Type B pancreatic cell (in vitro differentiated cells): Measurements from ENCODE around the gene RBMS3. TPM values are rescaled to one million over a fixed set of nuclear protein-coding genes. Genes with fewer than 3 reads are reported as not detected.

ENCODE experiments used
- DNase-seq: peaks from one replicate; pipeline ENCODE4 v3.0.0; 2021; ENCODE audit warnings: mixed read lengths; ENCODE audit not compliant: unreplicated experiment; ENCODE audit errors: extremely low spot score
- H3K27ac Mint-ChIP-seq: 2 replicates; pipeline ENCODE4 v1.8.0; 2021; ENCODE audit warnings: mild to moderate bottlenecking, mixed read lengths
- H3K27me3 Mint-ChIP-seq: 2 replicates; pipeline ENCODE4 v1.8.0; 2021; ENCODE audit warnings: mixed read lengths
- H3K36me3 Mint-ChIP-seq: 2 replicates; pipeline ENCODE4 v1.8.0; 2021; ENCODE audit warnings: mixed read lengths
- H3K4me1 Mint-ChIP-seq: one replicate; pipeline ENCODE4 v1.8.0; 2021; ENCODE audit warnings: mixed read lengths; ENCODE audit not compliant: unreplicated experiment
- H3K4me3 Mint-ChIP-seq: 2 replicates; pipeline ENCODE4 v1.8.0; 2021; ENCODE audit warnings: mild to moderate bottlenecking, mixed read lengths
- H3K9me3 Mint-ChIP-seq: 2 replicates; pipeline ENCODE4 v1.8.0; 2021; ENCODE audit warnings: mixed read lengths
- CTCF ChIP-seq: fragments of 200-600 bp; sonication (generic); conservative IDR thresholded peaks from 2 replicates; pipeline ENCODE4 v1.5.0; 2021; ENCODE audit warnings: antibody characterized with exemption, mild to moderate bottlenecking
- total RNA-seq: library from RNA; stranded (reverse); gene quantifications from 2 replicates; pipeline ENCODE4 v1.2.1, GENCODE V29; 2021; ENCODE audit warnings: low replicate concordance

Gene RBMS3
- total RNA-seq, 1 donor from 2014 or later: 36.6 TPM

GRCh38 chr3:29880809-29881208, 599.9 kb downstream of the RBMS3 start:
- no peak for DNase-seq
- no peak for TF ChIP-seq CTCF
- Mint-ChIP-seq H3K9me3 (no peaks in the 10 kb centered on the region), H3K4me3 (no peak overlapping the region), H3K27ac (no peak overlapping the region), H3K27me3 (no peaks in the 10 kb centered on the region), H3K4me1 (no peaks in the 10 kb centered on the region), H3K36me3 (no peaks in the 10 kb centered on the region)

DNA sequence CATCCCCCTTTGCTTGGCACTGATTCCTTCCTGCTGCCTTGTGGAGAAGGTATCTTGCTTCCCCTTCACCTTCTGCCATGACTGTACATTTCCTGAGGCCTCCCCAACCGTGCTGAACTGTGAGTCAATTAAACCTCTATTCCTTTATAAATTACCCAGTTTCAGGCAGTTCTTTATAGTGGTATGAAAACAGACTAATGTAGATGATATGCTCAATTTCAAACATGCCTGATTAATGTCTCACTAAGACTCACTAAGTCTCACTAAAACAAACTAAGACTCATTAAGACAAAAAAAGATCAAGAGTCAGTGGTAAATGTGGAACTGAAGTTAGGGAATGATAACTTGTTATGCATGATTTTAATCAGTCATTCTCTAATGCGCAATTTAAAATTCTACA, 606.6 kb downstream of the RBMS3 start:
- no peak for DNase-seq
- H3K27ac Mint-ChIP-seq: no peak overlapping the region
- H3K36me3 Mint-ChIP-seq: no peaks in the 10 kb centered on the region
- no peaks in the 10 kb centered on the region for H3K4me1 Mint-ChIP-seq
- H3K9me3 Mint-ChIP-seq: no peaks in the 10 kb centered on the region
- no peak for TF ChIP-seq CTCF
- no peaks in the 10 kb centered on the region for H3K27me3 Mint-ChIP-seq
- H3K4me3 Mint-ChIP-seq: no peak overlapping the region

DNA sequence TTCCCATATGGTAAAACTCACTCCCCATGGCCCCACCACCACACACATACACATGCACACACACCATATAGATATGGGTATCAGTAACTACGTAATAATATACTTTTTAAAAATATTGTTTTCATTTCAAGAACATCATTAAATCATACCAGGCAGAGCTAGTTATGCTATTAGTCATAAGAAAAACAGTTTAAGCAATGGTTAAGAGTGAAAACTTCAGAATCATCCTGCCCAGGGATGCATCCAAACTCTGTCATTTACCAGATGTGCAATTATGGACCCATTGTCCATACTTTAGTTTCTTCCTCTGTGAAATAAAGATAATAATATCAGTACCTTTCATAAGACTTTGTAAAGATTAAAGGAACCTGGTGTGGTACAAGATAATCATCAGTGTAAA, 608.3 kb downstream of the RBMS3 start:
- H3K4me1 Mint-ChIP-seq: no peaks in the 10 kb centered on the region
- no peaks in the 10 kb centered on the region for H3K36me3 Mint-ChIP-seq
- H3K4me3 Mint-ChIP-seq: no peak overlapping the region
- no peak for TF ChIP-seq CTCF
- no peaks in the 10 kb centered on the region for H3K9me3 Mint-ChIP-seq
- no peak for DNase-seq
- no peak overlapping the region for H3K27ac Mint-ChIP-seq
- no peaks in the 10 kb centered on the region for H3K27me3 Mint-ChIP-seq

DNA sequence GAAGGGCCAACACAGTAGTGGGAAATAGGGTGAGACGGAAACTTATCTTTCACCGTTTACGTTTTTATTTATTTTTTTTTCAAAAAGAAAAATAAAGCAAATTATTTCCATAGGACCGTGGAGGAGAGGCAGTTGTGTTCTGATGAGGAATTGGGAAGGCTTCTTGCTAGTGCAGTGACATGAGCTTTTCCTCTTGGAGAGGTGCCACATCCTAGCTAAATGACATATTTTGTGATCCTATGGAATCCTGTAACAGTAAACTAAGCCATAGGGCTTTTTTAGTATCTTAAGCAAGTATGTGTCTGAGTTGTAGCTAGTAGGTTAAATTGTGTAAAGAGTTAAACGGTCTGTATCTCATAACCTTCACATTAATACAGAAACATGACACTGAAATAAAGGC, 609.9 kb downstream of the RBMS3 start:
- no peaks in the 10 kb centered on the region for H3K27me3 Mint-ChIP-seq
- no peak overlapping the region for H3K27ac Mint-ChIP-seq
- no peaks in the 10 kb centered on the region for H3K36me3 Mint-ChIP-seq
- H3K9me3 Mint-ChIP-seq: no peaks in the 10 kb centered on the region
- no peak for DNase-seq
- no peak overlapping the region for H3K4me3 Mint-ChIP-seq
- no peaks in the 10 kb centered on the region for H3K4me1 Mint-ChIP-seq
- no peak for TF ChIP-seq CTCF

DNA sequence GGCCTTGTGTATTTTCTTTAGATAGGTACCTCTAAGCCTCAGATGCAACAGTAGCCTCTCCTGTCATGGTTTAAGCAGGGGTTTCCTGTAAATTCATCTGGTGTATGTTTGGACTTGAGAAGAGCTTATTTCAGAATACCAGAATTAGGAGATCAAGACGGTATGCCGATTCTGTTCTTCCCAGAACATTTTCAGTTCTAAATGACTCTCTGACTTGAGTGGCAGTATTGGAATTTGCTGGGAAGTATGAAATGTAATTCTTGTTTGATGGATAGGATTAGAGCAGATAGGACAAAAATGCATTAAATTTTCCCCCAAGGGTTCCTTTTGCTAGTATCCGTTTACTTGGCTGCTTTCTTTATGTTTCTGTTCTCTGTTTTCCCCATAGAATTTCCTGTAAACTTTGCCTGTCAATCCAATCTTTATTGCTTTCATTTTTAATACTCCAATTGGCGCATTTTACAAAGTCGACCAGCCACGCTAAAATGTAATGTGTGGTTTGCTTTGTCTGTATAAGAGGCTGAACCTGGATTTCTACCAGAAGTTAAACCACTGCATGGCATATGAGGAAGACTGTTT, 612.2 kb downstream of the RBMS3 start:
- Mint-ChIP-seq H3K27me3 (no peaks in the 10 kb centered on the region), H3K27ac (no peak overlapping the region), H3K4me3 (no peak overlapping the region), H3K36me3 (no peaks in the 10 kb centered on the region), H3K9me3 (no peaks in the 10 kb centered on the region), H3K4me1 (peaks cover 4% of the 10 kb centered on the region)
- TF ChIP-seq CTCF: no peak
- DNase-seq: no peak

GRCh38 chr3:29896856-29897255, 616.0 kb downstream of the RBMS3 start:
- H3K27ac Mint-ChIP-seq: no peak overlapping the region
- H3K4me3 Mint-ChIP-seq: no peak overlapping the region
- H3K4me1 Mint-ChIP-seq: peaks cover 9% of the 10 kb centered on the region
- no peaks in the 10 kb centered on the region for H3K36me3 Mint-ChIP-seq
- no peak for TF ChIP-seq CTCF
- DNase-seq: no peak
- H3K27me3 Mint-ChIP-seq: no peaks in the 10 kb centered on the region
- no peaks in the 10 kb centered on the region for H3K9me3 Mint-ChIP-seq
